GM12878 (cell line): ENCODE measurements around the gene WNK2. TPM values are rescaled to one million over a fixed set of nuclear protein-coding genes. Genes with fewer than 3 reads are reported as not detected.

Experiments used
- ATAC-seq: fragments of 200-7000 bp; cut with Tn5 transposase; 3 replicates; pipeline ENCODE4 v1.9.1; 2020; ENCODE audit warnings: mild to moderate bottlenecking, moderate library complexity
- BruUV-seq: library from RNA; stranded (reverse); fragments of 400-500 nt; replicated peaks from 2 replicates; lab custom pipeline; 2021; lab: Mats Ljungman, UMichigan
- CTCF ChIA-PET: fragments of 300-600 bp; sonication (Branson Sonifier 250); formaldehyde crosslinking; extraction: SDS; loops from one replicate; lab custom pipeline; 2021; ENCODE audit warnings: inconsistent platforms; lab: Yijun Ruan, JAX
- POLR2A ChIA-PET: fragments of 350-600 bp; formaldehyde crosslinking; extraction: SDS; loops from one replicate; lab custom pipeline; 2021; ENCODE audit warnings: inconsistent platforms; lab: Charles Lee
- RAD21 ChIA-PET: fragments of 300-600 bp; sonication (Branson Sonifier 250); formaldehyde crosslinking; loops from one replicate; lab custom pipeline; 2023; ENCODE audit warnings: antibody characterized with exemption; ENCODE audit not compliant: unreplicated experiment; lab: Charles Lee
- SMC1A ChIA-PET: fragments of 300-600 bp; sonication (Branson Sonifier 250); formaldehyde crosslinking; loops from one replicate; lab custom pipeline; 2023; ENCODE audit not compliant: unreplicated experiment, uncharacterized antibody; lab: Charles Lee
- DNase-seq: peaks from one replicate; pipeline ENCODE4 v3.0.0-alpha.2; 2011; ENCODE audit warnings: low read depth, low spot score
- FAIRE-seq: peaks from 3 replicates; lab custom pipeline; 2011; peaks lifted over from hg19 to GRCh38; lab: Jason Lieb, UNC
- H2AFZ ChIP-seq: 2 replicates; pipeline ENCODE4 v1.6.0; 2011; ENCODE audit warnings: low read depth, low read length, control low read depth; ENCODE audit not compliant: control insufficient read depth
- H3K27ac ChIP-seq: 2 replicates; pipeline ENCODE4 v1.5.1; 2011; ENCODE audit warnings: control low read depth; ENCODE audit not compliant: control insufficient read depth, insufficient read depth
- H3K27me3 ChIP-seq, 2 experiments: replicated peaks in 1 of 2; 2 replicates each; pipeline versions ENCODE4 v1.6.0 to v1.6.1; 2011; ENCODE audit warnings: low read length in 1 of 2; ENCODE audit not compliant: control insufficient read depth in 2 of 2, insufficient read depth in 2 of 2
- H3K36me3 ChIP-seq, 2 experiments: 2 replicates each; pipeline ENCODE4 v1.5.1; 2011; ENCODE audit warnings: low read length in 1 of 2; ENCODE audit not compliant: control insufficient read depth in 2 of 2, insufficient read depth in 2 of 2
- H3K4me1 ChIP-seq: 2 replicates; pipeline ENCODE4 v1.6.1; 2011; ENCODE audit warnings: mild to moderate bottlenecking, low read length, moderate library complexity, mixed read lengths; ENCODE audit not compliant: control insufficient read depth, insufficient read depth
- H3K4me2 ChIP-seq: 2 replicates; pipeline ENCODE4 v1.6.0; 2011; ENCODE audit warnings: control low read depth; ENCODE audit not compliant: control insufficient read depth, insufficient read depth
- H3K4me3 ChIP-seq: fragments of 200-600 bp; sonication (generic); 2 replicates; pipeline ENCODE4 v1.5.1; 2016
- H3K79me2 ChIP-seq: 2 replicates; pipeline ENCODE4 v1.6.0; 2011; ENCODE audit warnings: low read length; ENCODE audit not compliant: control insufficient read depth, insufficient read depth
- H3K9ac ChIP-seq: 2 replicates; pipeline ENCODE4 v1.8.0; 2011; ENCODE audit warnings: low read length, control low read depth, mixed read lengths; ENCODE audit not compliant: control insufficient read depth, insufficient read depth
- H3K9me3 ChIP-seq: replicated peaks from 3 replicates; pipeline ENCODE4 v1.5.1; 2011; ENCODE audit warnings: mild to moderate bottlenecking, low read length; ENCODE audit not compliant: control insufficient read depth, insufficient read depth
- H4K20me1 ChIP-seq: 2 replicates; pipeline ENCODE4 v1.6.0; 2011; ENCODE audit not compliant: control insufficient read depth, insufficient read depth
- CBFB ChIP-seq: IDR thresholded peaks from 2 replicates; pipeline ENCODE4 v1.6.1; 2016; ENCODE audit warnings: antibody characterized with exemption, low read depth
- CBX5 ChIP-seq: sonication (generic); IDR thresholded peaks from 2 replicates; pipeline ENCODE4 v1.6.1; 2016; ENCODE audit warnings: low read depth, moderate library complexity, mild to moderate bottlenecking, inconsistent platforms
- CEBPB ChIP-seq, 2 experiments: fragments of 150-350 bp in 1 of 2; IDR thresholded peaks; 2 replicates each; pipeline ENCODE4 v1.6.1; 2012 to 2014; ENCODE audit warnings: low read depth in 2 of 2, low read length in 2 of 2, borderline replicate concordance in 1 of 2, inconsistent platforms in 1 of 2
- EP300 ChIP-seq, 2 experiments: fragments of 150-350 bp in 1 of 2; IDR thresholded peaks; 2 replicates each; pipeline ENCODE4 v1.6.1; 2011 to 2012; ENCODE audit warnings: low read depth in 2 of 2, low read length in 2 of 2, borderline replicate concordance in 1 of 2, improper control_type of control experiment in 1 of 2, inconsistent platforms in 1 of 2; ENCODE audit not compliant: control insufficient read depth in 1 of 2
- HDAC6 ChIP-seq: fragments of 200-600 bp; sonication (generic); IDR thresholded peaks from one replicate; pipeline ENCODE4 v1.8.0; 2017; ENCODE audit warnings: antibody characterized with exemption; ENCODE audit not compliant: unreplicated experiment
- KAT2A ChIP-seq: conservative IDR thresholded peaks from 2 replicates; pipeline ENCODE4 v1.6.1; 2011; ENCODE audit warnings: low read depth, low read length; ENCODE audit not compliant: control insufficient read depth
- NFYA ChIP-seq: IDR thresholded peaks from 2 replicates; pipeline ENCODE4 v1.6.1; 2011; ENCODE audit warnings: low read depth, mild to moderate bottlenecking, low read length, improper control_type of control experiment, borderline replicate concordance
- NR2C2 ChIP-seq: IDR thresholded peaks from 2 replicates; pipeline ENCODE4 v1.6.1; 2011; ENCODE audit warnings: borderline replicate concordance, low read depth; ENCODE audit not compliant: control insufficient read depth, insufficient read length
- RB1 ChIP-seq: fragments of 450-650 bp; formaldehyde crosslinking; IDR thresholded peaks from 2 replicates; pipeline ENCODE4 v1.6.1; 2017; ENCODE audit warnings: mild to moderate bottlenecking, borderline replicate concordance
- RUNX3 ChIP-seq: IDR thresholded peaks from 2 replicates; pipeline ENCODE4 v1.6.1; 2012; ENCODE audit warnings: low read length, inconsistent platforms
- SMARCA5 ChIP-seq: fragments of 450-650 bp; IDR thresholded peaks from 2 replicates; pipeline ENCODE4 v1.6.1; 2017; ENCODE audit warnings: mild to moderate bottlenecking
- TAF1 ChIP-seq: IDR thresholded peaks from 2 replicates; pipeline ENCODE4 v1.6.1; 2011; ENCODE audit warnings: mild to moderate bottlenecking, low read depth, low read length, borderline replicate concordance
- TBL1XR1 ChIP-seq: IDR thresholded peaks from 2 replicates; pipeline ENCODE4 v1.6.1; 2012; ENCODE audit warnings: low read depth, low read length, improper control_type of control experiment
- ZNF207 ChIP-seq: fragments of 450-650 bp; IDR thresholded peaks from 2 replicates; pipeline ENCODE4 v1.6.1; 2014; ENCODE audit warnings: antibody characterized with exemption, mild to moderate bottlenecking, borderline replicate concordance
- WGBS: methylation state at CpG from one replicate; pipeline ENCODE4 v1.1.6; 2016; ENCODE audit warnings: low lambda C conversion rate; ENCODE audit not compliant: insufficient replicate concordance, insufficient coverage; ENCODE audit errors: missing lambda C conversion rate; 5-methylcytosine and 5-hydroxymethylcytosine counted together
- in situ Hi-C: fragments of 300-500 bp; cut with MboI; formaldehyde crosslinking; loops from 9 replicates; pipeline ENCODE4 v1.14.3; 2018; ENCODE audit warnings: mixed read lengths
- intact Hi-C: fragments of 100-400 bp; cut with micrococcal nuclease; formaldehyde crosslinking; loops from one replicate; pipeline ENCODE4 v1.14.2; 2022; ENCODE audit not compliant: unreplicated experiment
- polyA plus RNA-seq, 11 experiments: library from polyadenylated mRNA; depleted of rRNA in 4 of 11; unstranded in 6 of 11; stranded (reverse) in 5 of 11; fragments of >200 nt; fragmentation: Nextera tagmentation in 4 of 11; fragmentation: Illumina TruSeq in 1 of 11; extraction: Ambion mirVana in 4 of 11; extraction: Trizol in 1 of 11; gene quantifications; 1 replicate in 1 of 11; 2 replicates in 10 of 11; pipeline versions ENCODE4 v1.2.1 to v1.2.3, GENCODE V29; 2011 to 2016; ENCODE audit warnings: inconsistent platforms in 2 of 11, missing spikeins in 2 of 11, low read depth in 1 of 11
- total RNA-seq, 4 experiments: library from RNA; depleted of rRNA in 3 of 4; stranded (reverse); fragments of >200 nt in 3 of 4; fragmentation: Illumina TruSeq in 1 of 4; extraction: Trizol in 1 of 4; gene quantifications; 2 replicates each; pipeline versions ENCODE4 v1.2.1 to v1.2.3, GENCODE V29; 2013 to 2021
- TF ChIP-seq, protein P1 (sequence below): fragments of 450-650 bp; IDR thresholded peaks from 2 replicates; pipeline ENCODE4 v1.6.1; 2014; ENCODE audit warnings: mild to moderate bottlenecking

WNK2 gene
- total and polyA plus RNA-seq, 10 of the 15 experiments (the other 5 are each of a cell fraction or from before 2014, with no cell fraction given) = 0.15 TPM; not detected in 9

DNA sequence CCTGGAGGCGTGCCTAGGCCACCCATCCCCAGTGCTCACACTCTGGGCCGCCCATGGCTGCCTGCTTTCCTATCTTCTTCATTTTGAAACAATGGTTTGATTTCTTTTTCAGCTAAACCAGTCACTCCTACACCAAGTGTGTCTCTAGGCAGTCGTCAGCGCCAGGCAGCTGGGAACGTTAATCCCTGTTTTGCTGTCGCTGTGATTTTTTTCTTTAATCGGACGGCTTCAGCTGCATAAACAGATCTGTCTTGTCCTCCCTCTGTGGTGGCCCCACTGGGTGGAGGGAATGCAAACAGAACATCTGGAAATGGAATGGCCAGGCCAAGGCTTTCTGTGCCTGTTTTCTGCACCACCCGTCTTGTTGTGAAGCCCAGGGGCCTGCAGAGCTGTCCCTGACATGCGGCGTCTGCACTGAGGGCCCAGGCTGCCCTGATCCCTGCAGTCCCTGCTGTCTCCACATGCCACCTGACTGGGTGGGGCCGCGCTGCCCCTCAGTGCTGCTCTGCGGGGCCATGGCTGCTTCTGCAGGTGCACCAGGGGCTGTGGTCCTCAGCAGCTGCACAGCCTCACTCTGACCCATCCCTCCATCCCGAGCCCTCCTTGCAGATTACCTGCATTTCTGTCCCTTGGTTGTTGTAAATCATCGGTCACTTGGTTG lies 51.5 kb downstream of the WNK2 start:
- H3K4me2 ChIP-seq = no peak overlapping the region
- 45% methylated on average over 16 of the region's 16 CpGs for WGBS
- SMC1A ChIA-PET = no interaction called here
- no peaks in the 10 kb centered on the region for H3K9me3 ChIP-seq
- no peak overlapping the region for H3K9ac ChIP-seq
- POLR2A ChIA-PET = no interaction called here
- ATAC-seq (no peak), FAIRE-seq (no peak), DNase-seq (no peak)
- no peaks in the 10 kb centered on the region; the same call in 1 of the 2 replicates for H4K20me1 ChIP-seq
- no peaks in the 10 kb centered on the region for H3K79me2 ChIP-seq
- CTCF ChIA-PET = interaction anchor here (0.7 kb wide), 1 partner anchor 548 kb away, joined by 3 read pairs; no protein-coding TSS in a partner anchor
- BruUV-seq = no TSS peak
- H3K4me1 ChIP-seq = no peaks in the 10 kb centered on the region
- H3K4me3 ChIP-seq = no peak overlapping the region
- H3K27ac ChIP-seq = no peak overlapping the region
- H3K27me3 ChIP-seq = peaks cover 0 to 4% of the 10 kb centered on the region in 2 experiments; a peak in 3 of 4 replicates
- no peak for TF ChIP-seq HDAC6
- TF ChIP-seq TAF1 = no peak
- no peak for TF ChIP-seq ZNF207
- no peak for TF ChIP-seq NFYA
- in situ Hi-C loops = no loop called here
- H3K36me3 ChIP-seq = no peaks in the 10 kb centered on the region
- RAD21 ChIA-PET = no interaction called here
- intact Hi-C loops = no loop called here
- H2AFZ ChIP-seq = no peak overlapping the region

DNA sequence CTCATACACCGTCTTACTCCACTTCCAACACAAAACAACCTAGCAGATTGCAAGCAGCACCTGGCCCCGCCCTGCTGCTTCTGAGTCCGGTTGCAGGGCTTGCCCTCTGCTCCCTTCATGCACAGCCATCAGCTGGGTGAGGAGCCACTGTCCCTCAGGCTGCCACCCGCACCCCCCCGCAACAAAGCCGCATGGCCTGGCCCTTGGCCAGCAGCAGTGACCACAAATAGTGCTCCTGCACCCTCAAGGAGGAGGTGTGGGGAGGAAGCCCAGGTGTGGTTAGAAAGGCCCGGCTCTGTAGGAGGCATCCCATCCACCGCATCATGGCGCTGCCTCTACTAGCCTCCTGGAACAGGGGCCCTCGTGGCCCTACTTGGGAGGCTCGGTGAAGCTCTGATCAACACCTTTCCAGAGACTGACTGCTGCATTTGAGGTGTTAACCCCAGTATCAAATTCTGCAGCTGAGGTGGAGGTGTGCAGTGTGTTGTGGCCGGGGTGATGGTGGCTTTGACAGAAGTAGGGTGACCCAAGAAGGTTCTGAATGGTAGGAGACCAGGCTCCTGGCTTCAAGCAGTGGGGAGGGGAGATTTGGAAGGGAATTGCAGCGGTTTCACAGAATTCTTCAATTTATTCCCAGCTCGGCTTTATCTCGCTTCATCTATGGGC lies 52.7 kb downstream of the WNK2 start:
- no peak for ATAC-seq
- H3K79me2 ChIP-seq = no peaks in the 10 kb centered on the region
- ChIA-PET SMC1A (no interaction called here), CTCF (no interaction called here), POLR2A (interaction anchor here (0.5 kb wide), 1 partner anchor 208 kb away, joined by 12 read pairs; no protein-coding TSS in a partner anchor), RAD21 (no interaction called here)
- in situ Hi-C loops (no loop called here), intact Hi-C loops (no loop called here)
- no peak overlapping the region for H3K4me3 ChIP-seq
- TF ChIP-seq KAT2A = no peak
- TF ChIP-seq CBFB = no peak
- TF ChIP-seq CEBPB (IDR thresholded peaks at IDR 0.05; ENCODE audit: borderline replicate concordance in 1 of 2, low read depth in 2 of 2, low read length in 2 of 2) = no peak
- TF ChIP-seq SMARCA5 = no peak
- no peak for TF ChIP-seq RUNX3
- TF ChIP-seq CBX5 = no peak
- no peak for TF ChIP-seq TBL1XR1
- TF ChIP-seq, protein P1, sequence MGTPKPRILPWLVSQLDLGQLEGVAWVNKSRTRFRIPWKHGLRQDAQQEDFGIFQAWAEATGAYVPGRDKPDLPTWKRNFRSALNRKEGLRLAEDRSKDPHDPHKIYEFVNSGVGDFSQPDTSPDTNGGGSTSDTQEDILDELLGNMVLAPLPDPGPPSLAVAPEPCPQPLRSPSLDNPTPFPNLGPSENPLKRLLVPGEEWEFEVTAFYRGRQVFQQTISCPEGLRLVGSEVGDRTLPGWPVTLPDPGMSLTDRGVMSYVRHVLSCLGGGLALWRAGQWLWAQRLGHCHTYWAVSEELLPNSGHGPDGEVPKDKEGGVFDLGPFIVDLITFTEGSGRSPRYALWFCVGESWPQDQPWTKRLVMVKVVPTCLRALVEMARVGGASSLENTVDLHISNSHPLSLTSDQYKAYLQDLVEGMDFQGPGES = no peak
- TF ChIP-seq NR2C2 = no peak
- no peak for TF ChIP-seq EP300 (IDR thresholded peaks at IDR 0.05; ENCODE audit: borderline replicate concordance in 1 of 2, control insufficient read depth in 1 of 2, low read depth in 2 of 2, low read length in 2 of 2)
- TF ChIP-seq RB1 = no peak
- no peaks in the 10 kb centered on the region for H3K36me3 ChIP-seq
- peaks cover 0 to 3% of the 10 kb centered on the region in 2 experiments; a peak in 3 of 4 replicates for H3K27me3 ChIP-seq
- no peak overlapping the region for H3K4me2 ChIP-seq
- no peaks in the 10 kb centered on the region for H3K4me1 ChIP-seq
- no peak for DNase-seq
- H4K20me1 ChIP-seq = no peaks in the 10 kb centered on the region; the same call in 1 of the 2 replicates
- no peak for FAIRE-seq
- no peak overlapping the region for H3K9ac ChIP-seq
- BruUV-seq = no TSS peak
- no peak overlapping the region for H2AFZ ChIP-seq
- H3K9me3 ChIP-seq = no peaks in the 10 kb centered on the region
- 22% methylated on average over 15 of the region's 15 CpGs for WGBS
- no peak overlapping the region for H3K27ac ChIP-seq
